Embryonic facial prominence (tissue), 1 donor: ENCODE measurements around the gene PAEP.

Experiments used
- DNase-seq: peaks from one replicate; pipeline ENCODE4 v3.0.0-alpha.2; 2016; ENCODE audit errors: extremely low spot score

Gene PAEP

GRCh38 chr9:135615666-135616618 is 54.4 kb downstream of the PAEP start:
- DNase-seq: no peak
